Keratinocyte (primary cell): ENCODE data around the gene TMEM151B.

Source experiments
- EZH2 ChIP-seq: IDR thresholded peaks from one replicate; pipeline ENCODE4 v1.6.1; 2012; ENCODE audit warnings: inconsistent platforms, mild to moderate bottlenecking, low read length, moderate library complexity
- TF ChIP-seq, protein P1 (sequence below), 3 experiments: IDR thresholded peaks in 1 of 3; conservative IDR thresholded peaks in 1 of 3; optimal IDR thresholded peaks in 1 of 3; 2 replicates in 2 of 3; 3 replicates in 1 of 3; pipeline versions ENCODE3 to v1.5.1; 2011; ENCODE audit warnings: low read length in 3 of 3, mild to moderate bottlenecking in 3 of 3, moderate library complexity in 2 of 3, control low read depth in 1 of 3, inconsistent platforms in 1 of 3; ENCODE audit not compliant: insufficient read depth in 2 of 3; ENCODE audit errors: extremely low read depth in 1 of 3

DNA sequence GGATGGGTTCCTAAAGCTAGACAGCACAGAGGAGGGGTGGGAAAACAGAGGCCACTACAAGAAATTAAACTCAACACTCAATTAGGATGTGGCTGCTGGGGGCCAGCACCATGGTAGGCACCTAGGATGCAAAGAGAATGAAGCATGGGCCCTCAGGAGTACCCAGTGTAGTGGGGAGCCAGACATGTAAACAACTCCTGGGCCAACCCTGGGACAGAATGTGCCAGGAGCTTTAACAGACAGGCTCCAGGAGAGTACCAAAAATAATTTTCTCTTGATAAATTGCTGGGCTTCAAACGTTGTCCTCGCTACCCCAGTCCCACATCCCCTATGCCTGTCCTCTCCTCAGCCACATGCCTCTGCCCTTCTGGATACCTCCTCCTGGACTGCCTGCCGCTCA, 1.7 kb downstream of the TMEM151B start:
- TF ChIP-seq, protein P1, sequence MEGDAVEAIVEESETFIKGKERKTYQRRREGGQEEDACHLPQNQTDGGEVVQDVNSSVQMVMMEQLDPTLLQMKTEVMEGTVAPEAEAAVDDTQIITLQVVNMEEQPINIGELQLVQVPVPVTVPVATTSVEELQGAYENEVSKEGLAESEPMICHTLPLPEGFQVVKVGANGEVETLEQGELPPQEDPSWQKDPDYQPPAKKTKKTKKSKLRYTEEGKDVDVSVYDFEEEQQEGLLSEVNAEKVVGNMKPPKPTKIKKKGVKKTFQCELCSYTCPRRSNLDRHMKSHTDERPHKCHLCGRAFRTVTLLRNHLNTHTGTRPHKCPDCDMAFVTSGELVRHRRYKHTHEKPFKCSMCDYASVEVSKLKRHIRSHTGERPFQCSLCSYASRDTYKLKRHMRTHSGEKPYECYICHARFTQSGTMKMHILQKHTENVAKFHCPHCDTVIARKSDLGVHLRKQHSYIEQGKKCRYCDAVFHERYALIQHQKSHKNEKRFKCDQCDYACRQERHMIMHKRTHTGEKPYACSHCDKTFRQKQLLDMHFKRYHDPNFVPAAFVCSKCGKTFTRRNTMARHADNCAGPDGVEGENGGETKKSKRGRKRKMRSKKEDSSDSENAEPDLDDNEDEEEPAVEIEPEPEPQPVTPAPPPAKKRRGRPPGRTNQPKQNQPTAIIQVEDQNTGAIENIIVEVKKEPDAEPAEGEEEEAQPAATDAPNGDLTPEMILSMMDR (optimal IDR thresholded peaks at IDR 0.05 in 1 of 3, IDR thresholded peaks at IDR 0.05 in 1 of 3, conservative IDR thresholded peaks at IDR 0.05 in 1 of 3; ENCODE audit: extremely low read depth in 1 of 3, insufficient read depth in 2 of 3, low read length in 3 of 3), result no peak
- TF ChIP-seq EZH2, result no peak
